K562 (cell line): ENCODE results near the gene COQ4. TPM values are rescaled to one million over a fixed set of nuclear protein-coding genes. Genes with fewer than 3 reads are reported as not detected.
A peak's percentile ranks its signal among the peaks of the same experiment; 100 is the strongest.

ENCODE experiments used
- ATAC-seq: fragments of 200-7000 bp; cut with Tn5 transposase; 3 replicates; pipeline ENCODE4 v1.9.1; 2020; ENCODE audit warnings: moderate library complexity
- BruUV-seq: library from RNA; stranded (reverse); fragments of 400-500 nt; replicated peaks from 2 replicates; lab custom pipeline; 2021; lab: Mats Ljungman, UMichigan
- CTCF ChIA-PET: fragments of 300-600 bp; formaldehyde crosslinking; extraction: SDS; loops from one replicate; lab custom pipeline; 2021; ENCODE audit warnings: low intra/inter-chr PET ratio; lab: Yijun Ruan, JAX
- POLR2A ChIA-PET: fragments of 300-600, 350-650 bp; sonication (Branson Sonifier 250); formaldehyde crosslinking; extraction: SDS; loops from one replicate; lab custom pipeline; 2021; ENCODE audit warnings: antibody characterized with exemption, inconsistent platforms; lab: Yijun Ruan, JAX
- DNase-seq, 4 experiments: peaks; one replicate each; pipeline versions ENCODE4 v3.0.0 to v3.0.0-alpha.2; 2011 to 2018; ENCODE audit warnings: low spot score in 3 of 4, mixed read lengths in 3 of 4; ENCODE audit errors: extremely low read depth in 1 of 4
- FAIRE-seq: peaks from 2 replicates; lab custom pipeline; 2011; peaks lifted over from hg19 to GRCh38; lab: Jason Lieb, UNC
- H2AFZ ChIP-seq: 2 replicates; pipeline ENCODE4 v1.6.0; 2011; ENCODE audit warnings: low read depth, low read length, control low read depth, inconsistent platforms
- H3K27ac ChIP-seq: fragments of 200-600 bp; 3 replicates; pipeline ENCODE4 v1.8.0; 2011; ENCODE audit warnings: low read depth, mild to moderate bottlenecking, control low read depth, inconsistent platforms, low read length, moderate library complexity, mixed read lengths; ENCODE audit errors: extremely low read depth
- H3K27me3 ChIP-seq, 2 experiments: fragments of 300-600 bp in 1 of 2; 2 replicates in 1 of 2; 3 replicates in 1 of 2; pipeline versions ENCODE4 v1.6.0 to v1.8.0; 2011; ENCODE audit warnings: inconsistent platforms in 2 of 2, low read length in 2 of 2, mild to moderate bottlenecking in 1 of 2, mixed read lengths in 1 of 2, moderate library complexity in 1 of 2; ENCODE audit not compliant: control insufficient read depth in 2 of 2, insufficient read depth in 2 of 2
- H3K36me3 ChIP-seq: fragments of 300-600 bp; 3 replicates; pipeline ENCODE4 v1.8.0; 2011; ENCODE audit warnings: mild to moderate bottlenecking, low read length, inconsistent platforms; ENCODE audit not compliant: control insufficient read depth, insufficient read depth
- H3K4me1 ChIP-seq, 2 experiments: fragments of 200-600 bp in 1 of 2; replicated peaks in 1 of 2; 2 replicates in 1 of 2; 3 replicates in 1 of 2; pipeline versions ENCODE4 v1.5.1 to v1.8.0; 2011; ENCODE audit warnings: inconsistent platforms in 2 of 2, low read length in 2 of 2, mild to moderate bottlenecking in 1 of 2, mixed read lengths in 1 of 2, moderate library complexity in 1 of 2; ENCODE audit not compliant: control insufficient read depth in 2 of 2, insufficient read depth in 2 of 2
- H3K4me2 ChIP-seq: 2 replicates; pipeline ENCODE4 v1.6.1; 2011; ENCODE audit warnings: low read length, control low read depth, inconsistent platforms, mixed read lengths; ENCODE audit not compliant: insufficient read depth
- H3K4me3 ChIP-seq: fragments of 200-600 bp; sonication (generic), shearing (Covaris generic); 2 replicates; pipeline ENCODE4 v1.5.1; 2016; ENCODE audit warnings: control low read depth, inconsistent platforms
- H3K79me2 ChIP-seq: fragments of 200-600 bp; 3 replicates; pipeline ENCODE4 v1.8.0; 2011; ENCODE audit warnings: low read length, inconsistent platforms; ENCODE audit not compliant: control insufficient read depth, insufficient read depth
- H3K9ac ChIP-seq, 2 experiments: 2 replicates each; pipeline versions ENCODE4 v1.6.0 to v1.6.1; 2011; ENCODE audit warnings: low read depth in 2 of 2, low read length in 2 of 2, control low read depth in 1 of 2, inconsistent platforms in 1 of 2, mild to moderate bottlenecking in 1 of 2, mixed read lengths in 1 of 2; ENCODE audit not compliant: insufficient read depth in 1 of 2
- H3K9me1 ChIP-seq: one replicate; pipeline ENCODE4 v1.6.0; 2011; ENCODE audit warnings: inconsistent platforms, mild to moderate bottlenecking, low read length, moderate library complexity; ENCODE audit not compliant: control insufficient read depth, insufficient read depth
- H3K9me3 ChIP-seq: replicated peaks from 2 replicates; pipeline ENCODE4 v1.5.1; 2011; ENCODE audit warnings: low read depth, low read length, inconsistent platforms; ENCODE audit not compliant: control insufficient read depth, insufficient read depth
- H4K20me1 ChIP-seq: replicated peaks from 2 replicates; pipeline ENCODE4 v1.6.1; 2011; ENCODE audit warnings: low read length, inconsistent platforms, mixed read lengths; ENCODE audit not compliant: control insufficient read depth, insufficient read depth
- DLX4 ChIP-seq: fragments of 250-450 bp; sonication (Bioruptor Pico); IDR thresholded peaks from 2 replicates; pipeline ENCODE4 v1.6.1; 2021; ENCODE audit warnings: mild to moderate bottlenecking
- HLTF ChIP-seq: fragments of 450-650 bp; IDR thresholded peaks from 2 replicates; pipeline ENCODE4 v1.6.1; 2016
- NR4A1 ChIP-seq, 2 experiments: fragments of 250-450 bp in 1 of 2; fragments of 450-650 bp in 1 of 2; sonication (Bioruptor Pico) in 1 of 2; IDR thresholded peaks; 2 replicates each; pipeline versions ENCODE4 v1.4.0 to v1.6.1; 2016 to 2020; ENCODE audit warnings: mild to moderate bottlenecking in 2 of 2, missing compliant biosample characterization in 1 of 2, missing genetic modification characterization in 1 of 2, moderate library complexity in 1 of 2
- RBBP5 ChIP-seq: fragments of 200-600 bp; sonication (generic); IDR thresholded peaks from 2 replicates; pipeline ENCODE4 v1.6.1; 2012; ENCODE audit warnings: borderline replicate concordance, mild to moderate bottlenecking, low read length, control low read depth, inconsistent platforms; ENCODE audit not compliant: insufficient read depth, poor library complexity, severe bottlenecking
- SAFB2 ChIP-seq: fragments of 200-400 bp; formaldehyde crosslinking; IDR thresholded peaks from 2 replicates; pipeline ENCODE4 v1.6.1; 2018; ENCODE audit warnings: borderline replicate concordance, low read length, low read depth, moderate library complexity; ENCODE audit not compliant: severe bottlenecking
- SMAD4 ChIP-seq: fragments of 250-450 bp; sonication (Bioruptor Pico); conservative IDR thresholded peaks from 2 replicates; pipeline ENCODE4 v1.8.0; 2021; ENCODE audit warnings: inconsistent platforms, mild to moderate bottlenecking, moderate library complexity
- SMARCA4 ChIP-seq: fragments of 450-650 bp; IDR thresholded peaks from 2 replicates; pipeline ENCODE4 v1.6.1; 2016
- ZEB2 ChIP-seq: fragments of 450-650 bp; IDR thresholded peaks from 2 replicates; pipeline ENCODE4 v1.6.1; 2016
- ZKSCAN1 ChIP-seq: fragments of 150-350 bp; IDR thresholded peaks from 2 replicates; pipeline ENCODE4 v1.6.1; 2016; ENCODE audit warnings: low read depth, low read length
- ZNF165 ChIP-seq: fragments of 250-450 bp; sonication (Bioruptor Pico); IDR thresholded peaks from 2 replicates; pipeline ENCODE4 v1.4.0; 2020; ENCODE audit warnings: borderline replicate concordance
- ZNF324 ChIP-seq: fragments of 250-450 bp; sonication (Bioruptor Pico); IDR thresholded peaks from 2 replicates; pipeline ENCODE4 v1.4.0; 2020; ENCODE audit warnings: mild to moderate bottlenecking
- ZNF445 ChIP-seq: fragments of 250-450 bp; sonication (Bioruptor Pico); IDR thresholded peaks from 2 replicates; pipeline ENCODE4 v1.4.0; 2020; ENCODE audit warnings: low read depth, mild to moderate bottlenecking, moderate library complexity
- WGBS: fragments of 100-300 bp; shearing (Covaris generic); methylation state at CpG from one replicate; pipeline ENCODE4 v1.1.6; 2016; ENCODE audit warnings: low coverage, mixed read lengths; ENCODE audit not compliant: insufficient coverage; ENCODE audit errors: missing lambda C conversion rate; 5-methylcytosine and 5-hydroxymethylcytosine counted together
- in situ Hi-C: fragments of 300-500 bp; cut with MboI; formaldehyde crosslinking; loops from 4 replicates; pipeline ENCODE4 v1.15.0; 2018; ENCODE audit warnings: inconsistent platforms, mixed read lengths
- intact Hi-C: fragments of 100-400 bp; cut with micrococcal nuclease; formaldehyde crosslinking; loops from 2 replicates; pipeline ENCODE4 v1.14.2; 2022
- polyA plus RNA-seq, 8 experiments: library from polyadenylated mRNA; depleted of rRNA in 4 of 8; stranded (reverse) in 5 of 8; unstranded in 3 of 8; fragments of >200 nt; fragmentation: Nextera tagmentation in 2 of 8; fragmentation: Illumina TruSeq in 1 of 8; extraction: Ambion mirVana in 2 of 8; extraction: Trizol in 1 of 8; gene quantifications; 2 replicates each; pipeline versions ENCODE4 v1.2.1 to v1.2.3, GENCODE V29; 2011 to 2014; ENCODE audit warnings: inconsistent platforms in 1 of 8, missing spikeins in 1 of 8
- total RNA-seq, 7 experiments: library from RNA; depleted of rRNA in 6 of 7; stranded (reverse); fragments of >200 nt in 6 of 7; fragmentation: Illumina TruSeq in 2 of 7; extraction: Trizol in 2 of 7; gene quantifications; 2 replicates each; pipeline versions ENCODE4 v1.2.1 to v1.2.3, GENCODE V29; 2011 to 2021; ENCODE audit warnings: low replicate concordance in 1 of 7
- TF ChIP-seq, protein P1 (sequence below): fragments of 150-350 bp; IDR thresholded peaks from 2 replicates; pipeline ENCODE4 v1.6.1; 2014; ENCODE audit warnings: low read depth, mild to moderate bottlenecking, low read length, borderline replicate concordance
- TF ChIP-seq, protein P2 (sequence below): fragments of 250-450 bp; sonication (Bioruptor Pico); IDR thresholded peaks from 2 replicates; pipeline ENCODE4 v1.9.0; 2021; ENCODE audit warnings: mild to moderate bottlenecking

COQ4 gene
- total and polyA plus RNA-seq, 9 of the 15 experiments (the other 6 are each of a cell fraction or from before 2014, with no cell fraction given): 9.1 to 135 (median 67.2) TPM

- TF ChIP-seq, protein P1, sequence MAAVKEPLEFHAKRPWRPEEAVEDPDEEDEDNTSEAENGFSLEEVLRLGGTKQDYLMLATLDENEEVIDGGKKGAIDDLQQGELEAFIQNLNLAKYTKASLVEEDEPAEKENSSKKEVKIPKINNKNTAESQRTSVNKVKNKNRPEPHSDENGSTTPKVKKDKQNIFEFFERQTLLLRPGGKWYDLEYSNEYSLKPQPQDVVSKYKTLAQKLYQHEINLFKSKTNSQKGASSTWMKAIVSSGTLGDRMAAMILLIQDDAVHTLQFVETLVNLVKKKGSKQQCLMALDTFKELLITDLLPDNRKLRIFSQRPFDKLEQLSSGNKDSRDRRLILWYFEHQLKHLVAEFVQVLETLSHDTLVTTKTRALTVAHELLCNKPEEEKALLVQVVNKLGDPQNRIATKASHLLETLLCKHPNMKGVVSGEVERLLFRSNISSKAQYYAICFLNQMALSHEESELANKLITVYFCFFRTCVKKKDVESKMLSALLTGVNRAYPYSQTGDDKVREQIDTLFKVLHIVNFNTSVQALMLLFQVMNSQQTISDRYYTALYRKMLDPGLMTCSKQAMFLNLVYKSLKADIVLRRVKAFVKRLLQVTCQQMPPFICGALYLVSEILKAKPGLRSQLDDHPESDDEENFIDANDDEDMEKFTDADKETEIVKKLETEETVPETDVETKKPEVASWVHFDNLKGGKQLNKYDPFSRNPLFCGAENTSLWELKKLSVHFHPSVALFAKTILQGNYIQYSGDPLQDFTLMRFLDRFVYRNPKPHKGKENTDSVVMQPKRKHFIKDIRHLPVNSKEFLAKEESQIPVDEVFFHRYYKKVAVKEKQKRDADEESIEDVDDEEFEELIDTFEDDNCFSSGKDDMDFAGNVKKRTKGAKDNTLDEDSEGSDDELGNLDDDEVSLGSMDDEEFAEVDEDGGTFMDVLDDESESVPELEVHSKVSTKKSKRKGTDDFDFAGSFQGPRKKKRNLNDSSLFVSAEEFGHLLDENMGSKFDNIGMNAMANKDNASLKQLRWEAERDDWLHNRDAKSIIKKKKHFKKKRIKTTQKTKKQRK: no peak
- no peak for TF ChIP-seq HLTF
Measured at GRCh38 chr9:128294142-128294541, 28.5 kb upstream of the COQ4 start (continued).

DNA sequence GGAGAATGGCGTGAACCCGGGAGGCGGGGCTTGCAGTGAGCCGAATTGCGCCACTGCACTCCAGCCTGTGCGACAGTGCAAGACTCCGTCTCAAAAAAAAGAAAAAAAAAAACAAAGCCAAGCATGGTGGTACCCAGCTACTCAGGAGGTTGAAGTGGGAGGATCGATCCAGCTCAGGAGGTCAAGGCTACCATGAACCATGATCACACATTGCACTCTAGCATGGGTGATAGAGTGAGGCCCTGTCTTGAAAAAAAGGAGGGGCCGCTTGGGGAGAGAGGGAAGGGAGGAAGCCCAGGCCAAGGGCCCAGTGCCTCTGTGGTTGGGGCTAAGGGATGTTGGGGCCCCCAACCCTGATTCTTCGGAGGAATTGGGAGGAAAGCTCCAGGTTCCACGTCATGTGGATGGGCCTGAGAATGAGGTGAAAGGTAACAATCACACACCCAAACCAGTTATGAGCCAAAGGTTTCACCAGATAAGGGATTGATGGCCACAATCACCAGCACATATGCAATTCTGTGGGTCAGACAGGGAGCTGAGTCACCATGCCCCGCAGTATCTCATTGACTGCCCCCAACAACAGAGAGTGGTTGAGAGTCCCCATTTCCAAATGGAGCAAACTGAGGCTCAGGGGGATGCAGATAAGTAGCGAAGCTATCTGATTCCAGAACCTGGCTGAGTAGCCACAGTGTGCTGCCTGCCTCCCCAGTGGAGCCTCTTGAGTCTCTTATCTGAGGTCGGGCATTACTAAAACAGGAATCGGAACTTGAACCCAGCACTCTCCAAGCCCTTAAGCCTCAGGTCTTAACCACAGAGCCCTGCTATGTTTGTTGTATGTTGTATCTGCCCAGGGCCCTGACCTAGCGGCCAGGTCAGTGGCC is 26.1 kb upstream of the COQ4 start:
- POLR2A ChIA-PET: interaction anchor here (0.7 to 4.1 kb wide), 15 partner anchors 8 to 98 kb away, joined by 3 to 33 read pairs (median 3); partner anchors contain the start of genes GOLGA2 and SWI5
- intact Hi-C loops: loop anchor here (1.0 to 5.0 kb wide), 4 partner anchors 1391 to 1589 kb away; no protein-coding TSS in a partner anchor
- H3K9ac ChIP-seq: peak overlapping the region; percentile 17 to 73; a peak in 3 of 4 replicates
- peak overlapping the region; percentile 49 for H3K27ac ChIP-seq
- no TSS peak for BruUV-seq
- peaks cover 8% of the 10 kb centered on the region for H3K9me1 ChIP-seq
- FAIRE-seq (peak; percentile 95), ATAC-seq (peak; percentile 73), DNase-seq (peak; percentile 85 to 97 (median 90))
- no peak overlapping the region for H3K4me3 ChIP-seq
- 5% methylated on average over 16 of the region's 16 CpGs for WGBS
- no peaks in the 10 kb centered on the region for H3K36me3 ChIP-seq
- no peaks in the 10 kb centered on the region for H3K27me3 ChIP-seq
- no peaks in the 10 kb centered on the region for H3K9me3 ChIP-seq
- in situ Hi-C loops: loop anchor here (25.0 kb wide), 1 partner anchor 1491 kb away; no protein-coding TSS in a partner anchor
- CTCF ChIA-PET: interaction anchor here (1.5 to 2.3 kb wide), 2 partner anchors 46 to 115 kb away, joined by 6 to 15 read pairs; no protein-coding TSS in a partner anchor
- H3K79me2 ChIP-seq: no peaks in the 10 kb centered on the region
- H4K20me1 ChIP-seq: 0 out of 2 replicates have a peak, but pooled peaks cover 4% of the 10 kb centered on the region
- peak overlapping the region; percentile 47 for H3K4me2 ChIP-seq
- peak overlapping the region; percentile 13 for H2AFZ ChIP-seq
- peaks cover 38 to 42% of the 10 kb centered on the region in 2 experiments for H3K4me1 ChIP-seq
- TF ChIP-seq DLX4: no peak
- no peak for TF ChIP-seq ZEB2
- peak; percentile 15 for TF ChIP-seq RBBP5
- TF ChIP-seq ZNF445 (CRISPR knock-in tag): no peak
- no peak for TF ChIP-seq NR4A1 (CRISPR knock-in tag; IDR thresholded peaks at IDR 0.05)
- peak; percentile 51; the same call in 1 of the 2 replicates for TF ChIP-seq NR4A1 (tag; IDR thresholded peaks at IDR 0.05)
- TF ChIP-seq SMARCA4: no peak
- TF ChIP-seq ZNF165: peak; percentile 62; the same call in 1 of the 2 replicates
- no peak for TF ChIP-seq SAFB2
- peak; percentile 99 for TF ChIP-seq SMAD4 (CRISPR knock-in tag)
- peak; percentile 93 for TF ChIP-seq ZKSCAN1
- TF ChIP-seq ZNF324 (CRISPR knock-in tag): no peak
- TF ChIP-seq, protein P2, sequence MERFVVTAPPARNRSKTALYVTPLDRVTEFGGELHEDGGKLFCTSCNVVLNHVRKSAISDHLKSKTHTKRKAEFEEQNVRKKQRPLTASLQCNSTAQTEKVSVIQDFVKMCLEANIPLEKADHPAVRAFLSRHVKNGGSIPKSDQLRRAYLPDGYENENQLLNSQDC: peak; percentile 2; the same call in 1 of the 2 replicates
